Fibroblast of skin of abdomen (primary cell): ENCODE results near the gene NLGN1.
A peak's percentile ranks its signal among the peaks of the same experiment; 100 is the strongest.

Experiments
- DNase-seq: peaks from one replicate; pipeline ENCODE4 v3.0.0-alpha.2; 2013

The NLGN1 gene

GRCh38 chr3:173732237-173732636 lies 334.7 kb downstream of the NLGN1 start:
- peak; percentile 36 for DNase-seq

GRCh38 chr3:173733029-173733652 lies 335.6 kb downstream of the NLGN1 start:
- peak; percentile 48 for DNase-seq

- DNase-seq, result no peak
Measured at GRCh38 chr3:173734473-173734872, 336.9 kb downstream of the NLGN1 start.

GRCh38 chr3:173734895-173735294 lies 337.4 kb downstream of the NLGN1 start:
- DNase-seq, result no peak

- no peak for DNase-seq
Measured at GRCh38 chr3:173735841-173736240, 338.3 kb downstream of the NLGN1 start.

- no peak for DNase-seq
Measured at GRCh38 chr3:173737167-173737808, 339.7 kb downstream of the NLGN1 start.

- peak; percentile 51 for DNase-seq
Measured at GRCh38 chr3:173739726-173740125, 342.2 kb downstream of the NLGN1 start.

GRCh38 chr3:173742491-173742890 lies 344.9 kb downstream of the NLGN1 start:
- no peak for DNase-seq

GRCh38 chr3:173743111-173743510 lies 345.6 kb downstream of the NLGN1 start:
- DNase-seq, result no peak

GRCh38 chr3:173743516-173743915 lies 346.0 kb downstream of the NLGN1 start:
- DNase-seq, result no peak

- DNase-seq, result no peak
Measured at GRCh38 chr3:173744479-173744878, 346.9 kb downstream of the NLGN1 start.

GRCh38 chr3:173744895-173745294 lies 347.4 kb downstream of the NLGN1 start:
- DNase-seq, result no peak

GRCh38 chr3:173745952-173746682 lies 348.6 kb downstream of the NLGN1 start:
- no peak for DNase-seq

GRCh38 chr3:173747427-173747826 lies 349.9 kb downstream of the NLGN1 start:
- no peak for DNase-seq

GRCh38 chr3:173748105-173748504 lies 350.6 kb downstream of the NLGN1 start:
- DNase-seq, result no peak

- DNase-seq, result peak; percentile 59
Measured at GRCh38 chr3:173750095-173750494, 352.6 kb downstream of the NLGN1 start.

- DNase-seq, result no peak
Measured at GRCh38 chr3:173750591-173750990, 353.0 kb downstream of the NLGN1 start.

GRCh38 chr3:173753593-173753992 lies 356.0 kb downstream of the NLGN1 start:
- no peak for DNase-seq

- no peak for DNase-seq
Measured at GRCh38 chr3:173755161-173755560, 357.6 kb downstream of the NLGN1 start.

- DNase-seq, result no peak
Measured at GRCh38 chr3:173761161-173761560, 363.6 kb downstream of the NLGN1 start.

- DNase-seq, result no peak
Measured at GRCh38 chr3:173762501-173762900, 365.0 kb downstream of the NLGN1 start.

- DNase-seq, result peak; percentile 51
Measured at GRCh38 chr3:173770011-173770410, 372.5 kb downstream of the NLGN1 start.

GRCh38 chr3:173770796-173771573 lies 373.4 kb downstream of the NLGN1 start:
- DNase-seq, result peak; percentile 18
